Measurements from ENCODE around the gene COL7A1.

The COL7A1 gene

GRCh38 chr3:48569400-48569799 is 25.7 kb downstream of the COL7A1 start:
- TF ChIP-seq ZBTB7A (IDR thresholded peaks at IDR 0.05; ENCODE audit: low read depth) = no peak
- TF ChIP-seq NFIC (IDR thresholded peaks at IDR 0.05) = no peak
- no peak for TF ChIP-seq TCF12 (IDR thresholded peaks at IDR 0.05; ENCODE audit: low read depth)
- no peak for TF ChIP-seq FOXM1 (IDR thresholded peaks at IDR 0.05; ENCODE audit: borderline replicate concordance, low read depth)
- TF ChIP-seq TEAD4 (IDR thresholded peaks at IDR 0.05) = no peak
- TF ChIP-seq CEBPB (IDR thresholded peaks at IDR 0.05) = no peak
- TF ChIP-seq MAX (IDR thresholded peaks at IDR 0.05) = no peak
- TF ChIP-seq REST (IDR thresholded peaks at IDR 0.05; ENCODE audit: low read depth) = no peak
- no peak for TF ChIP-seq EGR1 (IDR thresholded peaks at IDR 0.05)
- no peak for TF ChIP-seq YY1 (IDR thresholded peaks at IDR 0.05; ENCODE audit: low read depth)

GRCh38 chr3:48568476-48568875 is 26.7 kb downstream of the COL7A1 start:
- TF ChIP-seq CEBPB (IDR thresholded peaks at IDR 0.05) (no peak), MAX (IDR thresholded peaks at IDR 0.05) (no peak), NFIC (IDR thresholded peaks at IDR 0.05) (no peak), TEAD4 (IDR thresholded peaks at IDR 0.05) (no peak)

GRCh38 chr3:48567500-48567899 is 27.6 kb downstream of the COL7A1 start:
- TF ChIP-seq EGR1 (IDR thresholded peaks at IDR 0.05) (no peak), USF1 (IDR thresholded peaks at IDR 0.05) (no peak), EP300 (IDR thresholded peaks at IDR 0.05; ENCODE audit: borderline replicate concordance) (no peak), FOXM1 (IDR thresholded peaks at IDR 0.05; ENCODE audit: borderline replicate concordance, low read depth) (no peak)

- TF ChIP-seq EGR1 (IDR thresholded peaks at IDR 0.05) = no peak
- no peak for TF ChIP-seq RAD21 (IDR thresholded peaks at IDR 0.05; ENCODE audit: low read depth)
- no peak for TF ChIP-seq MAX (IDR thresholded peaks at IDR 0.05)
- no peak for TF ChIP-seq TEAD4 (IDR thresholded peaks at IDR 0.05)
- no peak for TF ChIP-seq NFIC (IDR thresholded peaks at IDR 0.05)
These were observed 28.0 kb downstream of the COL7A1 start for GRCh38 chr3:48567090-48567489.

GRCh38 chr3:48566401-48566760 is 28.7 kb downstream of the COL7A1 start:
- TF ChIP-seq CEBPB (IDR thresholded peaks at IDR 0.05) = no peak
- TF ChIP-seq EP300 (IDR thresholded peaks at IDR 0.05; ENCODE audit: borderline replicate concordance) = no peak

GRCh38 chr3:48565591-48566400 is 29.3 kb downstream of the COL7A1 start:
- no peak for TF ChIP-seq MAX (IDR thresholded peaks at IDR 0.05)
- no peak for TF ChIP-seq CEBPB (IDR thresholded peaks at IDR 0.05)
- no peak for TF ChIP-seq RAD21 (IDR thresholded peaks at IDR 0.05; ENCODE audit: low read depth)
- no peak for TF ChIP-seq TCF12 (IDR thresholded peaks at IDR 0.05; ENCODE audit: low read depth)
- no peak for TF ChIP-seq EP300 (IDR thresholded peaks at IDR 0.05; ENCODE audit: borderline replicate concordance)
- no peak for TF ChIP-seq FOXM1 (IDR thresholded peaks at IDR 0.05; ENCODE audit: borderline replicate concordance, low read depth)
- no peak for TF ChIP-seq ZBTB7A (IDR thresholded peaks at IDR 0.05; ENCODE audit: low read depth)
- no peak for TF ChIP-seq TEAD4 (IDR thresholded peaks at IDR 0.05)
- no peak for TF ChIP-seq USF1 (IDR thresholded peaks at IDR 0.05)
- no peak for TF ChIP-seq EGR1 (IDR thresholded peaks at IDR 0.05)
- TF ChIP-seq NFIC (IDR thresholded peaks at IDR 0.05) = no peak
- TF ChIP-seq TAF1 (IDR thresholded peaks at IDR 0.05; ENCODE audit: low read depth) = no peak

- no peak for TF ChIP-seq MAX (IDR thresholded peaks at IDR 0.05)
- no peak for TF ChIP-seq NFIC (IDR thresholded peaks at IDR 0.05)
- TF ChIP-seq EGR1 (IDR thresholded peaks at IDR 0.05) = no peak
- TF ChIP-seq CREB1 (IDR thresholded peaks at IDR 0.05; ENCODE audit: low read depth) = no peak
- no peak for TF ChIP-seq YY1 (IDR thresholded peaks at IDR 0.05; ENCODE audit: low read depth)
- no peak for TF ChIP-seq REST (IDR thresholded peaks at IDR 0.05; ENCODE audit: low read depth)
These were observed 29.9 kb downstream of the COL7A1 start for GRCh38 chr3:48565186-48565585.
